ENCODE data around the gene YLPM1.
A peak's percentile ranks its signal among the peaks of the same experiment; 100 is the strongest.
"Not testable (repeated sequence)": the region's sequence is repeated elsewhere in the genome, so short reads cannot be mapped to it uniquely, and the experiment has no call there.

YLPM1 gene

GRCh38 chr14:74754899-74755298 is 8.2 kb upstream of the YLPM1 start:
- no peak overlapping the region for H3K27ac ChIP-seq (ENCODE audit: low read length)
- H3K27me3 ChIP-seq (ENCODE audit: control insufficient read depth, insufficient read depth, low read length), result no peaks in the 10 kb centered on the region
- H3K9me3 ChIP-seq (ENCODE audit: control insufficient read depth, low read depth, low read length), result peaks cover 5% of the 10 kb centered on the region
- no peaks in the 10 kb centered on the region for H3K4me1 ChIP-seq (ENCODE audit: control insufficient read depth, low read depth, low read length)
- H3K9ac ChIP-seq (ENCODE audit: low read length), result no peak overlapping the region
- H3K4me3 ChIP-seq (ENCODE audit: low read length), result no peak overlapping the region
- H3K36me3 ChIP-seq (ENCODE audit: control insufficient read depth, low read depth, low read length), result no peaks in the 10 kb centered on the region

GRCh38 chr14:74756326-74756725 is 6.8 kb upstream of the YLPM1 start:
- H3K36me3 ChIP-seq (ENCODE audit: control insufficient read depth, low read depth, low read length), result no peaks in the 10 kb centered on the region

GRCh38 chr14:74758505-74758904 is 4.6 kb upstream of the YLPM1 start:
- not testable (repeated sequence) for H3K4me1 ChIP-seq (ENCODE audit: control insufficient read depth, low read depth, low read length); H3K9ac ChIP-seq (ENCODE audit: low read length)

More at GRCh38 chr14:74756326-74756725, 6.8 kb upstream of the YLPM1 start:
- H3K9ac ChIP-seq (ENCODE audit: low read length), result no peak overlapping the region
- no peaks in the 10 kb centered on the region for H3K4me1 ChIP-seq (ENCODE audit: control insufficient read depth, low read depth, low read length)
- no peaks in the 10 kb centered on the region for H3K27me3 ChIP-seq (ENCODE audit: control insufficient read depth, insufficient read depth, low read length)
- no peak overlapping the region for H3K27ac ChIP-seq (ENCODE audit: low read length)
- peaks cover 5% of the 10 kb centered on the region for H3K9me3 ChIP-seq (ENCODE audit: control insufficient read depth, low read depth, low read length)
- no peak overlapping the region for H3K4me3 ChIP-seq (ENCODE audit: low read length)

GRCh38 chr14:74763803-74764531 is 851 bp downstream of the YLPM1 start:
- H3K4me1 ChIP-seq (ENCODE audit: control insufficient read depth, low read depth, low read length), result peaks cover 23% of the 10 kb centered on the region
- no peaks in the 10 kb centered on the region for H3K9me3 ChIP-seq (ENCODE audit: control insufficient read depth, low read depth, low read length)
- peak overlapping the region; percentile 15 for H3K27ac ChIP-seq (ENCODE audit: low read length)
- H3K9ac ChIP-seq (ENCODE audit: low read length), result peak overlapping the region; percentile 86
- peak overlapping the region; percentile 68 for H3K4me3 ChIP-seq (ENCODE audit: low read length)
- no peaks in the 10 kb centered on the region for H3K27me3 ChIP-seq (ENCODE audit: control insufficient read depth, insufficient read depth, low read length)
- peaks cover 7% of the 10 kb centered on the region for H3K36me3 ChIP-seq (ENCODE audit: control insufficient read depth, low read depth, low read length)

More at GRCh38 chr14:74758505-74758904, 4.6 kb upstream of the YLPM1 start:
- not testable (repeated sequence) for H3K36me3 ChIP-seq (ENCODE audit: control insufficient read depth, low read depth, low read length); H3K9me3 ChIP-seq (ENCODE audit: control insufficient read depth, low read depth, low read length); H3K27ac ChIP-seq (ENCODE audit: low read length); H3K4me3 ChIP-seq (ENCODE audit: low read length); H3K27me3 ChIP-seq (ENCODE audit: control insufficient read depth, insufficient read depth, low read length)

GRCh38 chr14:74765721-74766120 is 2.6 kb downstream of the YLPM1 start:
- Histone ChIP-seq H3K27ac (ENCODE audit: low read length) (no peak overlapping the region), H3K4me1 (ENCODE audit: control insufficient read depth, low read depth, low read length) (peaks cover 23% of the 10 kb centered on the region), H3K36me3 (ENCODE audit: control insufficient read depth, low read depth, low read length) (peaks cover 7% of the 10 kb centered on the region), H3K9me3 (ENCODE audit: control insufficient read depth, low read depth, low read length) (no peaks in the 10 kb centered on the region), H3K27me3 (ENCODE audit: control insufficient read depth, insufficient read depth, low read length) (no peaks in the 10 kb centered on the region), H3K9ac (ENCODE audit: low read length) (peak overlapping the region; percentile 86), H3K4me3 (ENCODE audit: low read length) (peak overlapping the region; percentile 68)

- Histone ChIP-seq H3K9ac (ENCODE audit: low read length) (no peak overlapping the region), H3K4me1 (ENCODE audit: control insufficient read depth, low read depth, low read length) (peaks cover 7% of the 10 kb centered on the region), H3K4me3 (ENCODE audit: low read length) (no peak overlapping the region), H3K9me3 (ENCODE audit: control insufficient read depth, low read depth, low read length) (no peaks in the 10 kb centered on the region), H3K36me3 (ENCODE audit: control insufficient read depth, low read depth, low read length) (no peaks in the 10 kb centered on the region), H3K27me3 (ENCODE audit: control insufficient read depth, insufficient read depth, low read length) (no peaks in the 10 kb centered on the region), H3K27ac (ENCODE audit: low read length) (no peak overlapping the region)
Observed at GRCh38 chr14:74771399-74771798, 8.3 kb downstream of the YLPM1 start.

GRCh38 chr14:74784634-74785033 is 21.5 kb downstream of the YLPM1 start:
- Histone ChIP-seq H3K4me1 (ENCODE audit: control insufficient read depth, low read depth, low read length) (no peaks in the 10 kb centered on the region), H3K36me3 (ENCODE audit: control insufficient read depth, low read depth, low read length) (peaks cover 73% of the 10 kb centered on the region), H3K27me3 (ENCODE audit: control insufficient read depth, insufficient read depth, low read length) (no peaks in the 10 kb centered on the region), H3K4me3 (ENCODE audit: low read length) (no peak overlapping the region), H3K9ac (ENCODE audit: low read length) (no peak overlapping the region), H3K9me3 (ENCODE audit: control insufficient read depth, low read depth, low read length) (no peaks in the 10 kb centered on the region), H3K27ac (ENCODE audit: low read length) (no peak overlapping the region)

- Histone ChIP-seq H3K9ac (ENCODE audit: low read length) (no peak overlapping the region), H3K27me3 (ENCODE audit: control insufficient read depth, insufficient read depth, low read length) (no peaks in the 10 kb centered on the region), H3K36me3 (ENCODE audit: control insufficient read depth, low read depth, low read length) (peaks cover 71% of the 10 kb centered on the region), H3K4me3 (ENCODE audit: low read length) (no peak overlapping the region), H3K27ac (ENCODE audit: low read length) (no peak overlapping the region), H3K9me3 (ENCODE audit: control insufficient read depth, low read depth, low read length) (no peaks in the 10 kb centered on the region), H3K4me1 (ENCODE audit: control insufficient read depth, low read depth, low read length) (no peaks in the 10 kb centered on the region)
Observed at GRCh38 chr14:74785056-74785613, 22.0 kb downstream of the YLPM1 start.

- H3K36me3 ChIP-seq (ENCODE audit: control insufficient read depth, low read depth, low read length), result peaks cover 54% of the 10 kb centered on the region
- no peak overlapping the region for H3K4me3 ChIP-seq (ENCODE audit: low read length)
- H3K9ac ChIP-seq (ENCODE audit: low read length), result no peak overlapping the region
- no peaks in the 10 kb centered on the region for H3K27me3 ChIP-seq (ENCODE audit: control insufficient read depth, insufficient read depth, low read length)
- H3K4me1 ChIP-seq (ENCODE audit: control insufficient read depth, low read depth, low read length), result peaks cover 6% of the 10 kb centered on the region
- no peak overlapping the region for H3K27ac ChIP-seq (ENCODE audit: low read length)
- H3K9me3 ChIP-seq (ENCODE audit: control insufficient read depth, low read depth, low read length), result no peaks in the 10 kb centered on the region
Observed at GRCh38 chr14:74786796-74787315, 23.7 kb downstream of the YLPM1 start.

- no peak overlapping the region for H3K27ac ChIP-seq (ENCODE audit: low read length)
- H3K9me3 ChIP-seq (ENCODE audit: control insufficient read depth, low read depth, low read length), result no peaks in the 10 kb centered on the region
- H3K27me3 ChIP-seq (ENCODE audit: control insufficient read depth, insufficient read depth, low read length), result no peaks in the 10 kb centered on the region
- H3K4me1 ChIP-seq (ENCODE audit: control insufficient read depth, low read depth, low read length), result peaks cover 22% of the 10 kb centered on the region
- H3K9ac ChIP-seq (ENCODE audit: low read length), result no peak overlapping the region
- peaks cover 7% of the 10 kb centered on the region for H3K36me3 ChIP-seq (ENCODE audit: control insufficient read depth, low read depth, low read length)
- no peak overlapping the region for H3K4me3 ChIP-seq (ENCODE audit: low read length)
Observed at GRCh38 chr14:74792249-74793039, 29.3 kb downstream of the YLPM1 start.

GRCh38 chr14:74793506-74794155 is 30.5 kb downstream of the YLPM1 start:
- Histone ChIP-seq H3K9ac (ENCODE audit: low read length) (no peak overlapping the region), H3K36me3 (ENCODE audit: control insufficient read depth, low read depth, low read length) (peaks cover 16% of the 10 kb centered on the region), H3K27ac (ENCODE audit: low read length) (no peak overlapping the region), H3K27me3 (ENCODE audit: control insufficient read depth, insufficient read depth, low read length) (no peaks in the 10 kb centered on the region), H3K9me3 (ENCODE audit: control insufficient read depth, low read depth, low read length) (no peaks in the 10 kb centered on the region), H3K4me1 (ENCODE audit: control insufficient read depth, low read depth, low read length) (peaks cover 22% of the 10 kb centered on the region), H3K4me3 (ENCODE audit: low read length) (no peak overlapping the region)
